Testis (tissue), 2 donors: ENCODE measurements around the gene FCRL6.

Source experiments
- CTCF ChIP-seq, 3 experiments: fragments of 450-650 bp in 2 of 3; fragments of 200-600 bp in 1 of 3; sonication (generic) in 1 of 3; IDR thresholded peaks; one replicate each; pipeline ENCODE4 v1.5.1; 2016 to 2019; ENCODE audit warnings: antibody characterized with exemption in 3 of 3, mild to moderate bottlenecking in 2 of 3, moderate library complexity in 1 of 3
- POLR2A ChIP-seq: fragments of 450-650 bp; IDR thresholded peaks from one replicate; pipeline ENCODE4 v1.6.1; 2017; ENCODE audit warnings: antibody characterized with exemption, mild to moderate bottlenecking, moderate library complexity

GRCh38 chr1:159864262-159864661, 62.1 kb downstream of the FCRL6 start:
- TF ChIP-seq CTCF (IDR thresholded peaks at IDR 0.05), result no peak
- TF ChIP-seq POLR2A, result no peak
